ENCODE results near the gene TRABD2A.

DNA sequence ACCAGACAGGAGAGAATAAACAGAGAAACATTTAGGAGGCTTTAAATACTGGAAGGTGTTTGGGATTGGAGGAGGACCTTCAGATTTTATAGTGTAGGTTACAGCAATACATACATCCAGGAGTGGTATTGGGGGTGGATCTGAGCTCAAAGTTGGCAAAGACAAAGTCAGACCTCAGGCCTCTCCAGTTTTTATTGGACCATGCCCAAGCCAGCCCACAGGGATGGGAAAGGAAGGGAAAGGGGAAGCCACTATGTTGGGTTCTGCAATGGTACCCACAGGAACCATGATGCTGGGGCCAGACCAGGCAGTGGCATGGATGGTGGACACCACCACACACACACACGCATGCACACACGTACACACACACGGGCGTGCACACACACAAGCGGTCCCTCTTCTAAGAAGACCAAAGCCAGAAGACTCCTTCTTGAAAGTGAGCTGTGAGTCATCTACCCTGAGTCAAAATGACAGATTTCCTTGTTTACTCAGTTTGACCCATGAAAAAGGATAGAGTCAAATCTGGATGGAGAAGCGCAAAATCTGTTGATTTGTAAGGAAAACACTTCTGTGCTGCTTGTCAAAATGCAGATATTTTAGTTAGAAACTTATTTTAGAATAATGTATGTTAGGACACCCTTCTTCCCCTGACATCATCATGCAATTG is 87.9 kb downstream of the TRABD2A start:
- TF ChIP-seq CTCF (optimal IDR thresholded peaks at IDR 0.05 in 1 of 3, IDR thresholded peaks at IDR 0.05 in 1 of 3, conservative IDR thresholded peaks at IDR 0.05 in 1 of 3; ENCODE audit: extremely low read depth in 1 of 3, insufficient read depth in 2 of 3, low read length in 3 of 3) (no peak), EZH2 (IDR thresholded peaks at IDR 0.05; ENCODE audit: low read length) (no peak)

Measured in keratinocyte (primary cell).